Myocyte (in vitro differentiated cells): ENCODE results near the gene AICDA. TPM values are rescaled to one million over a fixed set of nuclear protein-coding genes. Genes with fewer than 3 reads are reported as not detected.
"Not testable (repeated sequence)": the region's sequence is repeated elsewhere in the genome, so short reads cannot be mapped to it uniquely, and the experiment has no call there.

ENCODE experiments used
- DNase-seq: peaks from one replicate; pipeline ENCODE4 v3.0.0-alpha.2; 2012; ENCODE audit warnings: low read depth
- total RNA-seq: library from RNA; depleted of rRNA; stranded (reverse); fragments of >200 nt; gene quantifications from 2 replicates; pipeline ENCODE4 v1.2.3, GENCODE V29; 2014

The AICDA gene
- total RNA-seq, 1 donor from 2014 or later: 0.43 TPM

DNA sequence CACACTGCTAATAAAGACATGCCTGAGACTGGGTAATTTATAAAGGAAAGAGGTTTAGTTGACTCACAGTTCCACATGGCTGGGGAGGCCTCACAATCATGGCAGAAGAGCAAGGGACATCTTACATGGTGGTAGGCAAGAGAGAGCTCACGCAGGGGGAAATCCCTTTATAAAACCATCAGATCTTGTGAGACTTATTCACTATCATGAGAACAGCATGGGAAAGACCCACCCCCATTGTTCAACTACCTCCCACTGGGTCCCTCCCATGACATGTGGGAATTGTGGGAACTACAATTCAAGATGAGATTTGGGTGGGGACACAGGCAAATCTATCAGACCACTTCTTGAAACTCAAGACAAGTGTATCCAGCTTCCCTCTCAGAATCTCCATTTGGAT is 1.2 kb upstream of the AICDA start:
- not testable (repeated sequence) for DNase-seq

DNA sequence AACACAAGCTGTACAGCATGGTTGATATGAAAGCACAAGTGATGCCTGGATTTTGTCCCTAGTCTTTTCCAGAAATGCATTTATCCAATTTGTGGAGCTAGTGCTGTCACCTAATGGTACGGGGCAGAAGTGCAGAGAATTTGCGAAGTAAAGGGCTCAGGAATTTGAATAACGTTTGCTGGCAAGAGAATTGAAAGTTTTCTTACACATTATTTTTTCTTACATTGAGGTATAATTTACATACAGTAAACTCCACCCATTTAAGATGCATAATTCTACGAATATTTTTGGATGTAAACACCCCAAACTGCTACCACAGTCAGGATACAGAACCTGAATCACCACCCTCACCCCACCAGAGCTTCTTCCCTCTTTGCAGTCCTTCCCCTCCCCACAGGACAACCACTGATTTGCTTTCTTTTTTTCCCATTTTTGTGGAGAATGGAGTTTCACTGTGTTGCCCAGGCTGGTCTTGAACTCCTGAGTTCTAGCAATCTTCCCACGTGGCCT is 3.5 kb downstream of the AICDA start:
- peak; percentile 69 for DNase-seq

DNA sequence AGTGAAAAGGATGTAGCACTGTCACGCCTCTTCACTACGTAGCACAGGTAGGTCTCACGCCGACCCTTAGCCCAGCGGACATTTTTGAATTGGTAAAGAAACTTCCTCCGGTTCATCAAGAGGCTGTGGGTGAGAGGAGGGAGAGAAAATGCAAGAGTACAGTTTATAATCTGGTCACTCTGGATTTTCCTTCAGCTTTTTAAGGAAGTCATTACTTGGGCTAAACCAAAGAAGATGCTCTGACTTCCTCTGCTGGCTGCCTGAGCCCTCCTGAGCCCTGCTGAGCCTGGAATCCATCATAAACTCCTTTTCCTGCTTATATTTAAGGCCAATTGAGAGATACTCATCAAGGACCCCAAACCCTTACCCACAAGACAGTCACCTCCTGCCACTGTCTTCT is 5.8 kb downstream of the AICDA start:
- no peak for DNase-seq

DNA sequence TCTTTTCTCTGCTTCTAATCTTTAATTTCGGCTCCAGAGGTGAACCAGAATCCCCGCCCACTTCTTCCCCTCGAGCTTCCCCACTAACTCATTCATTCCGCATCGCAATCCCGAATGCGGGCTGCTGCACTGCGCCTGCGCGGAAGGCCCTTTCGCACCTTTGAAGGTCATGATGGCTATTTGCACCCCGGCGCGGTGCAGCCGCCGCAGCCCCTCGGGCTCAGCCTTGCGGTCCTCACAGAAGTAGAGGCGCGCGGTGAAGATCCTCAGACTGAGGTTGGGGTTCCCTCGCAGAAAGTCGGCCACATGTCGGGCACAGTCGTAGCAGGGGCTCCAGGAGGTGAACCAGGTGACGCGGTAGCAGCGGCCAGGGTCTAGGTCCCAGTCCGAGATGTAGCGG is 7.6 kb downstream of the AICDA start:
- DNase-seq: no peak

DNA sequence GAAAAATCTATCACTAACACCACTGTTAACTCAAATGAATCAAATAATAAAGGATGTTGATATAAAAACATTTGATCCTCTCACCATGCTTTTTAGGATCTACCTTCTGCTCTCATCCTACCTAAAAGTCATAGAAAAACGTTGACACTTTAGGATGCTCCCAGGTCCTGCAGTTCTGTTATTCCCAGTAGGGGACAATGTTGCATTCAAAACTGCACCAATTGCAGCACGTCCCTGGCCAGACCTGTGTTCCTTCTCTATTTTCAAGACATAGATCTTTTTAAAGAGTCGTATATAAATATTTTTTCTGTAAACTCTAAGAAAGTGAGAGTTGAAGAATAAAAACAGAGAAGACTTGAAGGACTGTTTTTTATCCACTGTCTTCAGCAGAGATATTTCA is 8.8 kb downstream of the AICDA start:
- peak; percentile 23 for DNase-seq

DNA sequence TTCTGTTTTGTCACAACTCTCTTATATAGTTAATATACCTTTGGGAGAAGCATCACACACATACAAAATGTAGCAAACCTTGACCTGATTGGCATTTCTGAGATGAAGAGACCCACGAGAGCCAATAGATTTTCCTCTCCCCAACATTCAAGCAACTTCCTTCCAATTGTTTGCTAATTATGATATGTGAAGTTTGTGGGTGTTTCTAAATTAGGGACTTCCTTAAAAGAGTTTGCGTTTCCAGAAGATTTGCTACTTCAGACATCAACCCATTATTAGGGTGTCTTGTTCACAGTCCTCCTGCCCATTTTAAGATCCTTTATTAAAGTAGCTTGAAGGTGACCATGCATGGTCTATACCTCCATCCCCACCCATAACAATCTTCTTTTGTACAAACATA is 9.4 kb downstream of the AICDA start:
- DNase-seq: no peak

DNA sequence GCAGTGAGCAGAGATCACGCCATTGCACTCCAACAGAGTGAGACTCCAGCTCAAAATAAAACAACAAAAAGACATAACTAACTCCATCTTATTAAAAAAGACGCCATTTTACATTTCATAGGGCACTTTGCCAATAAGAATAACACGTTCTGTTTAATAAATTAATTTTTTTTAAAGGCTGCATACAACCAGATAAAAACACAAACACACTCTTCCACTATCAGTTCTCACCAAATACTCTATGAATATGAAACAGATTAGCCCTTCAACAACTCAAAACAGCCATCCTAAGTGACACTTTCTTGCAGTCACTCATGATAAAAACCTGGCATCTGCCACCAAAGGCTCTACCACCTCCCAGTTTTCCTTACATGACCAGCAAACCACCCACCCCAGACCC is 16.1 kb downstream of the AICDA start:
- DNase-seq: no peak

DNA sequence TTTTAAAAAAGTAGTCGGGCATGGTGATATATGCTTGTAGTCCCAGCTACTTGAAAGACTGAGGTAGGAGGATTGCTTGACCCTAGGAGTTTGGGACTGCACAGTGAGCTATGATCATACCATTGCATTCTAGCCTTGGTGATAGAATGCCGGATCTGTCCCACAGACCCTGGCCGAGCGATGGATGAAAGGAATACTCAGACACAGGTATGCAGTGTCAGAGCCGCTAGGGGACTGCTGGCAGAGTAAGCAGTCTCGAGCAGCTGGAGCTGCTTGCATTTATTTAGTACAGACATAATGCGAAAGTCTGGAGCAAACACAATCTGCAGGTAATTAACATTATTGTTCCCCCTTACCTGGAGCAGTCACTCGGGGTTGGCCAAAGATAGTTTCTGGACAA is 18.6 kb downstream of the AICDA start:
- DNase-seq: no peak

DNA sequence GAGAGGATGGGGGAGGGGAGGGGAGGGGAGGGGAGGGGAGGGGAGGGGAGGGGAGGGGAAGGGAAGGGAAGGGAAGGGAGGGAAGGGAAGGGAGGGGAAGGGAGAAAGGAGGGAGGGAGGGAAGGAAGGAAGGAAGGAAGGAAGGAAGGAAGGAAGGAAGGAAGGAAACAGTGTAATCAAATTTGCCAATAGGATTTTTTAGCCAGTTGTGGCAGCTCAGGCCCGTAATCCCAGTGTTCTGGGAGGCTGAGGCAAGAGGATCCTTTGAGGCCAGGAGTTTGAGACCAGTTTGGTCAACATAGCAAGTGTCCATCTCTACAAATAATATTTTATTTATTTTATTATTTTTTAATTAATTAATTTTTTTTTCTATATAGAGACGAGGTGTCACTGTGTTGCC is 19.4 kb downstream of the AICDA start:
- DNase-seq: no peak

DNA sequence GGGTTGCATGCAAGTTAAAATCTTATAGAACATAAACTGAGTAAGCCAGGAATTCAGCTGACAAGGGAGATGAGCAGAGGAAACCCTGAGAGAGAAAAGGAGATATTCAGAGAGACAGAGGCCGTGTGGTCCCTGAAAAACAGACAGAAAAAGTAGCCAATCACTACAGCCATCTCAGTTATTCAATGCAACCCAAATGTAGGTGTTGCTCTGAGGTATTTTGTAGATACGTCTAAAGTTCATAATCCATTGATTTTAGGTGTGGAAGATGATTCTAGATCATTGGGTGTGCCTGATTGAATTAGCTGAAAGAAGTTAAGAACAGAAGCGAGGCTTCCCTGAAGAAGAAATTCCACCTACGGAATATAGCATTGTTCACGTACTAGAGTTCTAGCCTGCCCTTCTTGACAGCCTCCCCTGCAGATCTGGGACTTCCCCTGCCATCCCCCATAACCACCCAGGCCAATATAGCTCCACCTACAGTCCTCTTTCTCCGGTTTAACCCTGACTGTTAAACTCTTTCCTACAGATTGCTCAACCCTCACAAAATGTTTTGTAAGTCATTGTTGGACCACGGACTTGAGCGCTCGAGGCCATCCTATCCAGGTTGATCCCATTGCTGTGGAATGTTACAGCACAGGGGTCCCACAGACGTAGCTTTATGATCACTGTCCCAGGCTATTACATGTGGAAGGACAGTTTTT is 21.7 kb downstream of the AICDA start:
- DNase-seq: no peak

DNA sequence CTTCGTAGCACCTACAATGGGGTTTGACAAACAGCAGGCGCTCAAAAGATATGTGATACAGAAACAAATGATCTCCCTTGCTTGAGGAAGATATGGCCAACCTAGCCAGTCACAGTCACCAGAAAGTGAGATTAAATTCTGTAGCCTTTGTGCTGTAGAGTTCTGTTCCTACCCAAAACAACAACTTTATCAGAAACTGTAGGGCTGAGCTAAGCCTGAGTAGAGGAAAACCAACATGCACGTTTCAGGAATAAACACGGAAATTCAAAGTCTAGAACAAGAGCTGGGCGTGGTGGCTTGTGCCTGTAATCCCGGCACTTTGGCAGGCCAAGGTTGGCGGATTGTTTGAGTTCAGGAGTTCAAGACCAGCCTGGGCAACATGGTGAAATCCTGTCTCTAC is 23.0 kb downstream of the AICDA start:
- DNase-seq: no peak

DNA sequence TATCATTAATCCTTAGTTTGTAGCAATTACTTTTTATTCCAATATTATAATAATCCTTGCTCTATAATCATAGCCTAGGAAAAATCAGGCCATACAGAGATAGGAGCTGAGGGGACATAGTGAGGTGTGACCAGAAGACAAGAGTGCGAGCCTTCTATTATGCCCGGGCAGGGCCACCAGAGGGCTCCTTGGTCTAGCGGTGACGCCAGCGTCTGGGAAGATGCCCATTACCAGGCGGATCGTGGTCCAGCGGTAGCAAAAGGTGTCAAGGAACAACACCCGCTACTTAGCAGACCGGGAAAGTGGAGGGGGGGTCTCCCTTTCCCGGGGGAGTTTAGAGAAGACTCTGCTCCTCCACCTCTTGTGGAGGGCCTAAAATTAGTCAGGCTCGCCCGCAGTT is 28.2 kb downstream of the AICDA start:
- DNase-seq: not testable (repeated sequence)

DNA sequence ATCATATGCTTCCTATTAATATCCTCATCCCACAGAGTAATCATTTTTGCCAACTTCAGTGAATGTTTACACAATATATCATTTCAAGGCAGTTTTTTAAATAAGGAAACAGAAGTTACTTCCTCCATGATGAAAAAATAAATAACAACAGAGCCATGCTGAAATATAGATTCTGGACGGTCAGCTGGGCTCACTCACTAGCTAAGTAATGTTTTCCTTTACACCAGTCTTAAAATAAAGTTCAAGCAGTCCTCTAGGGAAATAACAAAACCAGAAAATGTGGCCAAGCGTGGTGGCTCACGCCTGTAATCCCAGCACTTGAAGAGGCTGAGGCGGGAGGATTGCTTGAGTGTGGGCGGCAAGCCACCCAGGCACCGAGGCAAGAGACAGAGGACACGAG is 28.7 kb downstream of the AICDA start:
- no peak for DNase-seq

DNA sequence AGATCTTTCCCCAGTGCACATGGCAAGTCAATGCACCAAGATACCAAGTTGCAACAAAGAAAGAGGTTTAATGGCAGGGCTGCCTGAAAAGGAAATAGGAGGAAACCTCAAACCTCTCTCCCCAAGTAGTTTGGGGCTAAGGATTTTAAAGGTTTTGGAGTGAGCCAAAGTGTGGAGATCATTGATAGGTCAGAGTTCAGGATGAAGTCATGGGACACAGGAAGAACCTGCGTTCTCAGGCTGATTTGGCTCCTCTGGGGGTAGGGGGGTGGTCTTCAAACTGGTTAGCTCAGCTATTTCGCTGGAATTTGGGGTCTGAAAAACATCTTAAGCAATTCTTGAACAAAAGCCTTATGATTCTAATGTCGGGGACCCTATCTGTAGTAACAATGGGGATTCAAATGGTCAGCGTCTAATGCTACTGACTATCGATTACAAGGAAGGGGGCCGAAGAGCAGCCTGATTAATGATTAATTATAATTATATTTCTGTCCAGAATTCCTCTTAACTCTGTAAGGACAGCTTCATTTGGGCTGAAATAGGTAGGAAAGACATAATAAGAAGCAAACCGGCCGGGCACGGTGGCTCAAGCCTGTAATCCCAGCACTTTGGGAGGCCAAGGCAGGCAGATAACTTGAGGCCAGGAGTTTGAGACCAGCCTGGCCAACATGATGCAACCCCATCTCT is 31.4 kb downstream of the AICDA start:
- no peak for DNase-seq

DNA sequence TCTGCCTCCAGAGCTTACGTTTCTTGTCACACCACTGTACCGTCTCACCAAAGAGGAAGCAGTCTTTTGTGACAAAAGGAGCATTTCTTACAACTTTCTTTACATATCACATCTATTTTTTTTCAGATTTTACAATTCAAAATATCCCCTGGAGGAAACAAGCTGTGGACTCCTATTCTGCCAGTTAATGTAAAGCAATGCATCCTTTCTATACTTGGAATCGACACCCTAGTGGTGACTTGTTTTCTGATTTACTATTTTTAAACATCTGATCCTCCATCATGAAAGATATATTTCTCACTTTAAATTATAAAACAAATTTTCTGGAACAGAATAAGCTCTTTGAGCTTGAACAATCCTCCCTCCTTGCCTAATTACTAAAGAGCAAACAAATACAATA is 34.8 kb downstream of the AICDA start:
- no peak for DNase-seq

DNA sequence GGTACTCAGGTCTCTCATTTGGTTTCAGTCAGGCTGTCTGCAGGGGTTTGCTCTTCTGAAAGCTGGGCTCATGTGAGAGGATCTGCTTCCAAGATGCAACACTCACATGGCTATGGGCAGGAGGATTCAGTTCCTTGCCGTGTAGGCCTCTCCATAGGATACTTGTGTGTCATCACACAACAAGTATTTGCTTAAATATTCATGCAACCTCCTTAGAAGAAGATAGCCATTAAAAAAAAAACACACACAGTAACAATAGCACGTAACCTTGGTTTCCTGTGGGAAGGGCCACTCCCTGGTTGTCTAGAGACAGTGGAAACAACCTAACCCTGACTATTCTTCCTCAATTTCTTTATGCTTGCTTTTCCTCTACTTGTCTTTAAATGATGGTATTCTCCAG is 40.2 kb downstream of the AICDA start:
- no peak for DNase-seq

DNA sequence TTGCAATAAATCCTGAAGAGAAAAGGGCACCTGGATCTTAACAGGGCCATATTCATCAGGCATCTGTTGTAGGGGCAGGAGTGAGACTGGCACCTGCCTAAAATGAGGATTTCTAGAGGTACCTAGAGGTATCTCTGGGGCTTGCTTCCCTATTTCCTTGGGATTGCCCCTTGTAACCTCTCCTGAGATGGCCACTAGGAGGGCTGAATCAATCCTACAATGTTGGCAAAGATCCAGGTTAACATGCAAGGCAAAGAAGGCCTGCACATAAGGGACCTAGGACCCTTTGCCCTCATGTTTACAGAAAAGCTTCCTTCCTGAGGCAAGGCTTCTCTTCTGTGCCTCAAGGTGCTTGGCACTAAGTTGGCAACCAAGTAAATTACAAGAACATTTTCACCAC is 46.1 kb downstream of the AICDA start:
- no peak for DNase-seq

DNA sequence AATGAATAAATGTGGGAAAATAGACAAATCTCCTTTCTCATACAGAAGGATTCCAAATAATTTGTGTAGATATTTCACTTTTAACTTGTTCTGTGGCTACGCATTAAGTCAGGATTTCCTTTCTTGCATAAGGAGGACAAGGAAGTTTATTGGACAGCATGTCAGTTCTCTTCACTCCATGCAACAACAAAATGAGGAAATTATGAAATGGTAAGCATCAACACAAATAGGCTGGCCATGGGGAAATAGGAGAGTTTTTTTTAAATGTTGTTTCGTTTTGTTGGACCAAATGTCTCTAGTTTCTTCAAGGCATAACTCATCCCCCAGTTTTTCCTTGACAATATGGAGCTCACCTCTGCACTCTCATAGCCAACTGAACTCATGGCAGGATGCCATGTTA is 46.6 kb downstream of the AICDA start:
- DNase-seq: not testable (repeated sequence)

DNA sequence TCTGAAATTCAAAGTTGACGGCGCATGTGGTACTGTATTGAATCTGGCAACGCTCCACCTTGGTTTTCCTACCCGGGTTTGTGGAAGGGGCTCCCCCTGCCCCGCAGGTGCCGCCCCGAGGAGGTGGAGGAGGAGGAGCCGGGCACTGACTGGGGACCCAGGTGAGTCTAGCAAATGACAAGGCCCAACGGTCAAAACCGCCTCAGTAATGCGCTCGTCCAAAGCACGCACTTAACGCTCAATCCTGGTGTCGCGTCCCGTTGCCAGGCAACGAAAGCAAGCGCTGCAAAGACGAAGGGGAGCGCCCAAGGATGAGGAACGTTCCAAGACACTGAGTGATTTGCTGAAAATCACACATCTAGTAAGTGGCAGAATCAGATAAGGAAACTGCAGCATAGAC is 48.0 kb downstream of the AICDA start:
- DNase-seq: no peak

DNA sequence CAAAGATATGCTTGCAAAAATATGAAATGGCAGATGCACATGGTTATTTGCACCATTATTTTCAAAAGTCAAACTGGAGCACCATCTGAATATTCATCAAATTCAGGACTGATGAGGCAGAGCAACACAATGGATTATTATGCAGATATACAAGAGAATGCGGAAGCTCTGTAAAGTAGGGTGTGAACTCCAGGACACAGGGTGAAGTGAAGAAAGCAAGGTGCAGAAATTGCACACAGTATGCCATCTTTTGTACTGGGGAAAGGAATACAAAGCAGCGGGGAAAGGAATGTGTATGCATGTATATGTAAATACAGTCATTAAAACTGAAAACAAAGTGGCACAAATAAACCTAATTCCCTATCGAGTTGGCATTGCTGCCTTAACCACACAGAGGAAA is 49.3 kb downstream of the AICDA start:
- no peak for DNase-seq

DNA sequence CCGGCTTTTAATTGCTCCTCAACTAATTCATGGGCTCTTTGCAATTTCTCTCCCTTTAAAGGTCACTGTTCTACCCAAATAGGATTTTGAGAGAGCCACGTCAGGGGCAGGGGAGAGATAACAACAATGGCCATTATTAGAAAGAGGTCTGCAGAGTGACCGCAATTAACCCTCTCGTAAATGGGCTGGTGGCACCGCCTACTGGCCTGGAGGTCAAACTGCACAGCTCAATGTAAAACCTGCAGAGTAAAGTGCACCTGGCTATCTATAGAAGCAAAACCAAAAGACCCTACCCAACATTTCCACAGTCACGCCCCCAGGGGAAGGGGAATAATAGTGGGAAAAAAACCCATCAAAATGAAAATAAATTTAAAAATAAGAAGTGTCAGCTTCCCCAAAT is 50.3 kb downstream of the AICDA start:
- DNase-seq: no peak

DNA sequence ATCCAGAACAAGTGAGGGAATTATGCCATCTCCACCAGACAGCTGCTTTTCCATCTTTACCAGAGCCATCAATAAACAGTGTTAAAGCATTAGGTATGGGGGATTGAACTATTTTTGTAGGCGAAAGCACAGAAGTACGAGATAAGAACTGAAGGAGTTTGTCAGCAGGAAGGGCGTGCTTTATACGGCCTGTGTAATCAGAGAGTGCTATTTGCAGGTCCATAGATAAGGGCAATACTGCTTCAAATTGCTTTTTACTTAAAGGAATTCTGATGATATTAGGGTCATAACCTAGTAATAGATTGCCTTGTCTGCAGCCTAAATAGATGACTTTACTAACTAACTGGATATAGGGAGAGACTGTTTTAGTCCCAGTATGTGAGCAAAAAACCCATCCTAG is 51.6 kb downstream of the AICDA start:
- no peak for DNase-seq

DNA sequence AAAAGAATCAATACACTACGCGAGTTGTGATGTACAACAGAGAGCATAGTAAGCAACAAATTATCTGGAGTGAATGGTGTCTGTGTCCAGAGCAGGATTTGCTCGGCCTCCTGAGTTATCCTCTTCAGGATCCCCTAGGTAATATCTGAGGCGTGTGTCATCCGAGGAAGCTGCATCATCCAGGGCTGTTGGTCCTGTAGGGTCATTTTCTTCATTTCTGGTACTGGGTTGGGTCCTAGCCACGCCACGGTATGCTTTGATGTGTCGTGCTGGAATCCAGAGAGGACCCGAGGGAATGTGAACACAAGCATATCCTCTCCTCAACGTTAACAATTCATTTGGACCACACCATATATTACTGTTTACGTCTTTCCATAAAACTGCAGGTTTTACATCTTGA is 53.0 kb downstream of the AICDA start:
- DNase-seq: no peak
